Amniotic epithelial cell (primary cell): ENCODE measurements around the gene CRACDL.

Source experiments
- DNase-seq: peaks from one replicate; pipeline ENCODE4 v3.0.0-alpha.2; 2010; ENCODE audit warnings: low read depth

Gene CRACDL

GRCh38 chr2:98857001-98857400 is 79.0 kb downstream of the CRACDL start:
- DNase-seq = no peak

- no peak for DNase-seq
Observed at GRCh38 chr2:98854682-98855081, 81.3 kb downstream of the CRACDL start.

DNA sequence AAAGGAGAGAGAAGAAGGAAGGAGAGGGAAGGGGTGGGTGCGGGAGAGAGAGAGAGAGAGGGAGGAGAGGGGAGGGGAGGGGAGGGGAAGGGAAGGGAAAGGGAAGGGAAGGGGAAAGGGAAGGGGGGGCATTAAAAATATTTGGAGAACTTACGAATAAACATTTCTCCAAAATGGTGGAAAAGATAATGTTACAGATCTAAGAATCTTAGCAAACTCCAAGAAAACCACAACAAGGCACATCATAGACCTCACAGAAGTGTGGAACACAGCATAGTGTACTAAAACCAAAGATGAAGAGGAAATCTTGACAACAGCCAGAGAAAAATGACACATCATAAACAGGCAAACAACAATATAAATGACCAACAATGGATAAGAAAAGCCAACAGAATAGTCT is 83.1 kb downstream of the CRACDL start:
- no peak for DNase-seq

GRCh38 chr2:98850074-98850473 is 86.0 kb downstream of the CRACDL start:
- DNase-seq = no peak

GRCh38 chr2:98849113-98849512 is 86.9 kb downstream of the CRACDL start:
- DNase-seq = no peak

DNA sequence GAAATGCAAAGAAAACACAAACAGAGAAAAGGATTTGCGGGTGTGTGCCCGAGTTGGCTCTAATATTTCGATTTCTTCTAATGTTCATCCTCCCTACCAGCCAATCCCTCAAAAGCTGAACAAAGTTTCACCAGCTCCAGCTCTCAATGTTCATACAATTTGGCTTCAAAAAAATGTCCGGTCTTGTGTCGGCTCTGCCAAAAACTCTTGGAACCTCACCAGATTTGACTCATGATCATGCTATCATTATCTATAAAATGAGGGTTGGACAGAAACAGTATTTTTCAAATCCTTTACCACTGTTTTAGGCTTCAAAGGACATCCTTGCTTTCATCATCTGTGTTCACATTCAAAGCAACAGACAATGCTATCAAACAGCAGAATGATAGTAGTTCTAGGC is 88.2 kb downstream of the CRACDL start:
- no peak for DNase-seq

DNA sequence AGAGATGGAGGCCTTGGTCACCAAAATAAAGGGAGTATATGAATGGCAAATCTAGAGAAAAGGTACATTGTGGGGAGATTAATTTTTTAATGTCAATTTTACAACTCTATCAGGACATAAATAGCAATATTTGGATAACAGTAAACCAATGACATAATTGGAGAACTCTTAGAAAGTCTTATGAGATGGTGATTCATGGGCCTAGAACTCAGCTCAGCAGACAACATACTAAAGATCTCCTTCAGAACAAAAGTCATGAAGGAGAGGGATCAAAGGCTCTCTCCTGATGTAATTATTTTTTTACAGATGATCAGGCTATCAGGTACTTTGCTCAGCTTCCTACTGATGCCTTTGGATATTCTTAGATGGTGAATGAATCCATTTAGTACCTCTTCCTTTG is 90.0 kb downstream of the CRACDL start:
- DNase-seq = no peak

- no peak for DNase-seq
Observed at GRCh38 chr2:98842136-98842535, 93.9 kb downstream of the CRACDL start.

DNA sequence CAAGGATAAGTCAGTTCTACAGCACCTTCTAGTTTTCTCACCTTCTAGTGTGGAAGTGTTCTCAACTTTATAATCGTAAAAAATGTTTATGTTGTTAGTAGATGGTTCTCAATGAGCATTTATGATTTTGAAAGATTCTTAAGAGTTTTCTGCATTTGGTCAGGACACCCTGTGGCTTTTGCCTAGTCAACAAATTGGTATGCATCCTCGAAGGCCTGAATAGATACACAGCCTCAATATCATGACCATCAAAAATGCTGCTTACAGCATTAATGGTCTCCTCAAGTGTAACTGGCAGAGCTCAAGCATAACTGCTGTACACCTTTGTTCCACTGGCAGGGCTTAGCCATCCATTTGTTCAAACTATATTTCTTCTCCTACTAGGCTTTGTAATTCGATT is 96.7 kb downstream of the CRACDL start:
- DNase-seq = peak; percentile 9

GRCh38 chr2:98835831-98836385 is 100.1 kb downstream of the CRACDL start:
- DNase-seq = no peak

- no peak for DNase-seq
Observed at GRCh38 chr2:98833917-98834263, 102.1 kb downstream of the CRACDL start.

- DNase-seq = no peak
Observed at GRCh38 chr2:98833172-98833916, 102.7 kb downstream of the CRACDL start.

GRCh38 chr2:98832172-98832571 is 103.9 kb downstream of the CRACDL start:
- no peak for DNase-seq

DNA sequence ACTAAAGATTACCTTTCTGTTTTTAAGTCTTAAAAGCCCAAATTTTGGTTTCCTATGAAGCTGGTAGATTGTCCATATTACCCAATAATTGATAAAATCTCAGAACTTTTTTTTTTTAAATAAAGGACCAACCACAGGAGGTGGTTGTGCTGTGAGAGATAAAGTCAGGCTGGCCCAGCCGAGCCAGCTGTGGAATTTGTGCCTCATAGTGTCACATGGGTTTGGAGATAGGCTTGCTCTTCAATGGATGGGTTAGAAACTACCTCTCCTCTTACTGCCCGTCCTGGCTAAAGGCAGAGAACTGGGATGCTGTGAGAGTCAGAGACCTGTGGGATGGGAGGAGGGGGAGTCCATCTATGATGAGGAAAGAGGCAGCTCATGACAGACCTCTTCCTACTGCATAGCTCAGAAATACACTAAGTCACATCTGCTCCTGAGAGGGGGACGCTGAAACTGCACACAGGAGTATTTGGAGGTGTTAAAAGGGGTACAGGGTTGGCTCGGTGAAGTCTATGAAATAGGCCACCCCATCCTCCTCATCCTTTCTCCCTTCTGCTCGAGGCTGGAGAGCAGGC is 105.4 kb downstream of the CRACDL start:
- no peak for DNase-seq

DNA sequence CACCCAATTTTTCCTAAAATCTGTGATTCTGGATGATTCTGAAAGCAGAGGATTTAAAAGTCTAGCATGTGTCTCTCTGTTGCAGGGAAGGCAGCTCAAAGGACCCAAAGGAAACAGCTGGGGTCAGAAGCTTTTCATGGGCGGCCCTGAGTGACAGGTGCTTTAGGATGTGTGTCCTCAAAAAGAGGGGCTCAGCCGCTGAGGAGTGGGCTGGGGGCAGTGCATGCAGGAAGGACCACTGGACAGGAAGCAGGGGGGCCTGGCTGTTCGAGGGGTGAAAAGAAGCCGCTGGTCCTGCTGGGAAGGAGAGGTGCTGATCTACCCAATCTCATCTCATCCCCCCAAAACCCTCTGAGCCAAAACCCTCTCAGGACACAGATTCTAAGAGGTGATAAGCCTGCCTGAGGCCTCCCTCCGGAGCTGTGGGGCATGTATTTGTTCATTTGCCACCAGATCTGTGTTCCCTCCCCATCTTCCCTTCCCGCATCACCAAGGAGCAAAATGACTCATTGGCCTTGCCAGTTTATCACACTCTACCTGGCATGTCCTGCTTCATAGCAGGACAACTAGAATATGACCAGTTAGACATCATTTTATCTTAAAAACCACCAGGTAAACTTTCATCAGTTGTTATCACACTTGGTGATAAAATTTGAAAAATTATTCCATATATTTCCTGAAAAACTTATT is 106.3 kb downstream of the CRACDL start:
- DNase-seq = no peak

GRCh38 chr2:98828793-98829371 is 107.1 kb downstream of the CRACDL start:
- no peak for DNase-seq

DNA sequence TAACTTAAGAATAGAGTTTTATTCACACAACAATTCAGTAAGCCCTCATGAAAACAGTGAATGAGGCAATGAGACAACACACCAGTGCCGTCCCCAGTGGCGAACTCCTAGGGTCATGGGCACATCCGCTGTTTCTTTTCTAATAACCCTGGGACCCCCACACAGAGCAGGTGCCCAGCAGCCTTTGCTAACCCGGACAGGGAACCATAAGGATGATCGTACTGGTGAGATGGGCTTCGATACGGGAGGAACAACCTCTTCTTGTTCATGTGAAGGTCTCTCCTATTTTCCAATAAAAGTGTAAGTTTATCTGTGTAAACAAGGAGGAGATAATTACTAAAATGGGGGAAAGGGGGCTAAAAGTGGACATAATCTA is 107.7 kb downstream of the CRACDL start:
- no peak for DNase-seq

GRCh38 chr2:98827625-98828368 is 108.2 kb downstream of the CRACDL start:
- DNase-seq = no peak

GRCh38 chr2:98826856-98827255 is 109.2 kb downstream of the CRACDL start:
- DNase-seq = no peak

GRCh38 chr2:98825858-98826257 is 110.2 kb downstream of the CRACDL start:
- DNase-seq = no peak

DNA sequence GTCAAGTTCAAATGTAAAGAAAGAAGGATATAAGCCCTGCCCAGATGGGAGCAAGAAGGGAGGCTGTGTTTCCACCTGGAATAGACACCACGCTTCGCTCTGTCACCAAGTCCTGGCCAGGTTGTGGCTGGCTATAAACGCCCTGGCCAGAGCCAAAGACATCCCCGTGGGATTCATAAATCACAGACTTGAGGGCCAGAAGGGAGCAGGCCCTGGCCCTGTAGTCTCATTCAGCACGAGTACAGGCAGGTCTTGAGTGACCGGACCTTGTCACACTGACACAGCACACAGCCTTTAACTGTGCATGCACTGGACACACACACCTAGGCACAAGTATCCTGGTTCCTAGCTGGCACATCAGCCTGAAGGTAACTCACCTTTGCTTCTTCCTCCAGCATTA is 110.6 kb downstream of the CRACDL start:
- DNase-seq = no peak

DNA sequence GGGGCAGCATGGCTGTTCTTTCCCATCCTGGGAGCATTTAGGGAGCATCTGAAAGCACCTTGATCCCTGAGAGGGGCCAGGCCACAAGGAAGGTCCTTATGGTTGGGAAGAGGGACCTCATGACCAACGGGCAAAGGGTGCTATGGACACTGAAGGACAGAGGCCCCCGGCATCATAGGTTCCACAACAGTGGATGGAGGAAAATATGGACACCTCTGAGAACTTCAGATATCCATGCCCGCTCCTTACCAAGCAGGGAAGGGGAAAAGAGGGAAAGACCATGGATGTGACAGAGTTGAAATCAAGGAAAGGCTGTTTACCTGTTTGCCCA is 111.0 kb downstream of the CRACDL start:
- no peak for DNase-seq
